ENCODE results near the gene SLC26A1.

SLC26A1 gene, protein sequence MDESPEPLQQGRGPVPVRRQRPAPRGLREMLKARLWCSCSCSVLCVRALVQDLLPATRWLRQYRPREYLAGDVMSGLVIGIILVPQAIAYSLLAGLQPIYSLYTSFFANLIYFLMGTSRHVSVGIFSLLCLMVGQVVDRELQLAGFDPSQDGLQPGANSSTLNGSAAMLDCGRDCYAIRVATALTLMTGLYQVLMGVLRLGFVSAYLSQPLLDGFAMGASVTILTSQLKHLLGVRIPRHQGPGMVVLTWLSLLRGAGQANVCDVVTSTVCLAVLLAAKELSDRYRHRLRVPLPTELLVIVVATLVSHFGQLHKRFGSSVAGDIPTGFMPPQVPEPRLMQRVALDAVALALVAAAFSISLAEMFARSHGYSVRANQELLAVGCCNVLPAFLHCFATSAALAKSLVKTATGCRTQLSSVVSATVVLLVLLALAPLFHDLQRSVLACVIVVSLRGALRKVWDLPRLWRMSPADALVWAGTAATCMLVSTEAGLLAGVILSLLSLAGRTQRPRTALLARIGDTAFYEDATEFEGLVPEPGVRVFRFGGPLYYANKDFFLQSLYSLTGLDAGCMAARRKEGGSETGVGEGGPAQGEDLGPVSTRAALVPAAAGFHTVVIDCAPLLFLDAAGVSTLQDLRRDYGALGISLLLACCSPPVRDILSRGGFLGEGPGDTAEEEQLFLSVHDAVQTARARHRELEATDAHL

GRCh38 chr4:993111-994029 is at the start of gene SLC26A1:
TSS of gene SLC26A1 (minus strand) at chr4:993404. CDS start at chr4:991703, 1,701 bp downstream.
- no peak for FAIRE-seq

GRCh38 chr4:1042352-1043055 is 49.3 kb upstream of the SLC26A1 start:
- FAIRE-seq, result no peak

DNA sequence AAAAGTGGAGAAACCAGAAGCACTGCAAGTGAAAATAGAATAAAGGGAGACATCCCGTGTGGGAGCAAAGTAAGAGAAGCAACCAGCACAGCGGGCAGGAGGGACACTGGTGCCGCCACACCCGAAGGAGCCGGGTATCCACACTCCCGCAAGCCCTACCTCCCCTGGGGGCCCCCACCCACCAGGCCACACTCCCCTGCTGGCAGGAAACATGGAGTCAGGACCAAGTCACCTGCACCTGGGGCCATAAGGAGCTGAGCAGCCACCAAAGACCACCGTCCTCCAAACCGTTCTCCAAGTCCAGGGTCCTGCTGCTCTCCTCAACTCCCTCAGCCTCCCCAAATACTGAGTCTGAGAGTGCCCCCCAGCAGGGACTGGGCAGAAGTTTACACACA is 48.7 kb upstream of the SLC26A1 start:
- FAIRE-seq, result no peak

GRCh38 chr4:1041147-1041935 is 48.1 kb upstream of the SLC26A1 start:
- no peak for FAIRE-seq

DNA sequence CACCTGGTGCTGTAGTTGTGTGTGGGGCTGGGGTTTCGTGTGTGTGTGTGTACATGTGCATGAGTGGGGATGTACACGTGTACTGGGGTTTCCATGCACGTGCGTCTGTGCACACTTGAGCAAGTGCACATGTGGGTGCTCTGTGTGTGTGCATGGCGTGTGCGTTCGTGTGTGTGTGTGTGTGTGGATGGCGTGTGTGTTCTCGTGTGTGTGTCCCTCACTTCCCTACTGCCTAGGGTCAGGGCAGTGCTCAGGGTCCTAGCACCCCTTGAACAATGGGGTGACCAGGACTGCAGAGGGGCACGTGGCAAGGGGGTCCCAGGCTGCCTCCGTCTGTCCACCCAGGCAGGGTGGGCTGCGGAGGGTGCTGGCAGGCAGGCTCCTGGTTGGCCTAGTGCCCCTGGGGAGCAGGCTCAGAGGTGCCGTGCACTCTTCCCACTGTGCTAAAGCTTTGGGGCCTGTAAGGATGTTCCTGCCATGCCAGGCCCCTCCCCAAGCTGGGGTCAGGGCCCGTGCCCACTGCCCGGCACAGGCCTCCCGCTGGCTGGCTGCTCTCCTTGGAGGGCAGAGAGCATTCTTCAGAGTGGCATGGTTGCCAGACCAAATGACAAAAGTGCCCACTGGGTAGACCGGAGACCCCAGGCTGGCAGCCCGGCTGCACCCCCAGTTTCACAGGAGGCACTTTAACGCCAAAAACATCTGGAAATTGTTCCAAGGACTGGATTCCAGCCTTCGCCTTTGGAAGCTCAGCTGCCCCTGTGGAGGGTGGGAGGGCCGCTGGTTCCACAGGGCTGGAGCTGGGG is 47.3 kb upstream of the SLC26A1 start:
- no peak for FAIRE-seq

DNA sequence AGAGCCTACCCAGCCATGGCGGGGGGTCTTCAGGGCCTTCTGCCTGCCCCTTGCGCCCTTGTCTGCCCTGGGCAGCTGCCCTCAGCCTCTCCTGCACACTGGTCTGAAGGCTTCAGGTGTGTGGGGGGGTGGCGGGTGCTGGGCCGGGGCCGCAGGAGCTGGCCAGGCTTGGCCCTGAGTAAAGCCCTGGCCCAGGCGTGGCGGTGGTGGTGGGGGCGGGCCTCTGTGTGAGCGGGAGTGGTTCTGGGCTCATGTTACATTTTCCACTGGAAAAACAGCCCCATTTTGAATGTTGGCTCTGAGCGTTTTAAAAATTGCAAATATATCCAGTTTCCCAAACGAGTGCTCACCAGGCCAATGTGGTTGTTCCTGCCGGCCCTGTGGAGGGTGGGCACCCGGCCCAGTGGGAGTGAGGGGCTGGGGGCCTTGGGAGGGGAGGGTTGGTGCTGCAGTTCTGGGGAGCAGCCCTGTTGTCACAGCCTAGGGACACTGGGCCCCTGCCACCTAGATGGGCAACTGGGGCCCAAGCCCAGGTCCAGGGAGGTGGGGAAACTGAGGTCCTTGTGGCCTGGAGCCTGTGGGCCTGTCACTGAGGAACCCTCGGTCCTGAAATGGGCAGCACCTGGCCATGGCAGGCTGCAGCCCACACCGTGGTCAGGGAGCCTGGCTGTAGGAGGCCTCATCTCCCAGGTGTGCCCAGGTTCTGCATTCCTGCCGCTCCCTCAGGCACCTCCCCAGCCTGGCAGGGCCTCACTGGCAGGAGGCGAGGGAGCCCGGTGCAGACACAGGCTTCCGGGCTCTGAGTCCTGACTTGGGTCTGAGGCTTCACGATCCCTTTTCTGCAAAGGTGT is 46.5 kb upstream of the SLC26A1 start:
- FAIRE-seq, result peak; percentile 62

DNA sequence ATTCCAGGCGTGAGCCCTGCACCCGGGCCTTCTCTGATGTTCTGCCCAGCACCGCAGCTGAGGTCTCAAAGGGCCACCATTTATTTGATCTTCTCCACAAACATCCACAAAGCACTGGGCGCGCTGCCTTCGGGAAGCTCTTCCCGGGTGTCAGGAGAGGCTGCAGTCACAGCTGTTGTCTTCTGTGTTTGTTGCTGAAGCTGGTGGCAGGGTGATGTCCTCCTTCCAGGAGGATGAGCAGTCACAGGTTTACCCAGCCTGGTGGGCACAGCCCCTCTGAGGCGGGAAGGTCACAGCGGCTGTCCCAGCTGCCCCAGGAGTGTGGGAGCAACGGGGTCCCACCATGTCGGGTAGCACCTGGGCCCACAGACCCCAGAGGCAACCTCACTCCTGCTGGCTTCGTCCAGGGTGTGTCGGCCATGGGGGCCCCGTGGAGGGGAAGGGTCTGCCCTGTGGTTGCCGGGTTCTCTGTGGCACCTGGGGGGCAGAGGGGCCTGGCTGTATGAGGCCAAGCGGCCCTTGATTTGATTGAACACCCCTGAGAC is 45.8 kb upstream of the SLC26A1 start:
- no peak for FAIRE-seq

DNA sequence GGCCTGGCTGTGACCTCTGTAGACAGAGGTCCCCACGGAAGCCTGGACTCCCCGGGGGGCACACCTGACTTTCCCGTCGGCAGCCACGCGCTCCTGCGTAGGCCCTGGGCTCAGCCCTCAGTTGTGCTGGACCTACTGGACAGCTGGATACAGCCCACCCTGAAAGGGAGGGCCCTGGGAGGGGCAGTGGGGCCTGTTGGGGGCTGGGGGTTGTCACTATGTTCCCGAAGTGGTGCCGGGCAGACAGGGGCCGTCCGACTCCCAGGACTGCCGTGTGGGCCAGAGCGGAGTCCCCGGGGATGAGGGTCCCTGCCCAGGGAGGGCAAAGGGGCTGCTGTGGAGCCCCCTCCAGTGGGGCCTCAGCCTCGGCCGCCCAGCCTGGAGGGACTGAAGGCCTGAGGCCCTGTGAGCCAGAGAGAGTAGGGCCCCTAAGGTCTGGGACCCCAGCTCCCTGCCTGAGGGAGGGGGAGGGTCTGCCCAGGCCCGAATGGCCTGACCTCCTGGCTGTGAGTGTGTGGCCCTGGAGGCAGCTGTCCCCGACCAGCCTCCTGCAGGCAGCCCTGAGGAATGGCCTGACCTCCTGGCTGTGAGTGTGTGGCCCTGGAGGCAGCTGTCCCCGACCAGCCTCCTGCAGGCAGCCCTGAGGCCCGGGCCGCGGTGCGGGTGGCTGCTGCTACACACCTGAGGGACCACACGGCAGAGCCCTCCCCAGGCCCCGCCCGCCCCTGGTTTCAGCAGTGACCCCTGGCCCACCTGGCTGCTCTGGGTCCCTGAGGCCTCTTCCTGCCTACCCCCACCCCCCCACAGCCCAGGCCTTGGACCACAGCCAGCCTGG is 44.0 kb upstream of the SLC26A1 start:
- FAIRE-seq, result no peak

- no peak for FAIRE-seq
These were observed 42.9 kb upstream of the SLC26A1 start for GRCh38 chr4:1036095-1036494.

- no peak for FAIRE-seq
These were observed 42.3 kb upstream of the SLC26A1 start for GRCh38 chr4:1035510-1035909.

DNA sequence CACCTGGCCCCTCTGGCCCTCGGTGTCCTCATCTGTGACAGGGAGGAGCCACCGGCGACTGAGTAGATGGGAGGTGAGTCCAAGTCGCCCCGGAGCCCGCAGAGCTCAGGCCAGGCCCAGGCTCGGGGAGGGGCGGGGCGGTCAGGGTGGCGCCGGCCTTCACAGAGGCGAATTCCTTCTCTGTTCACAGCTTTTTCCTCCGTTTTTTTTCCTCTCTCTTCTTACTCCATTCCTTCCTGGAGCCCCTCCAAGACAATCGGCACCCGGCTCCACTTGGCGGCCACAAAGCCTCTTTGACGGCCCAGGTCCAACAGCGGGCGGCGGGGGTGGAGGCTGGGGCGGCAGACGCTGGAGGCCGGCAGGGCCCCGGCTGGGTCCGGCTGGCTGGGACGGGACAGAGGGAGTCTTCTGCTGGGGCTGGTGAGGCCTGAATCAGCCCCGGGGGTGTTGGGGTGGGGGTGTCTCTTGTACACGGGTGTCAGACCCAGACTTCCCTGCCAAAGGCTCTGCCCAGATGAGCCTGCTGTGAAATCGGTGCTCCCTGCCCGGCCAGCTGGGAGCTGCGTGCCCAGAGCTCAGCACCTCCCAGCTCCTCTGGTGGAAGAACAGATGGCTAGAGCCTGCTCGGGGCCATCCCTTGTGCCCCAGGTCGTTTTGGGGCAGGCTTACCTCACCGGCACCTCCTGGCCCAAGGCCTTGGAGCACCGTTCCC is 40.8 kb upstream of the SLC26A1 start:
- no peak for FAIRE-seq

DNA sequence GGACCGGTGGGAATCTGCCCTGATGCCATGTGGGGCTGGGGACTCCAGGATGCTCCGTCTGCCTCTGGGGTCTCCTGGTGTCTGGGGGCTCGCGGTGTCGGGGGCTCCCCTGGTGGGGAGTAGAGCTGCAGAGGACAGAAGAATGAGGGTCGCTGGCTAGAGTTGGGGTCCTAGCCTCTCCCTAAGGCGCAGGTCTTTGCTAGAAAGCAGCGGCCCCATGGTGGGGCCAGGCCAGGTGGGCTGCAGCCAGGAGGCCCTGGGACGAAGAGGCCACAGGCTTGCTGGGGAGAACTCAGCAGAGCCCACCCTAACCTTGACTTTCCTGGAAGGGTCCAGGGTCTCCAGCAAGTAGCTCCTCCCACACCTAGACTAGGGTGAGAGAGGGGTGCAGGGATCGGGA is 39.7 kb upstream of the SLC26A1 start:
- FAIRE-seq, result no peak

DNA sequence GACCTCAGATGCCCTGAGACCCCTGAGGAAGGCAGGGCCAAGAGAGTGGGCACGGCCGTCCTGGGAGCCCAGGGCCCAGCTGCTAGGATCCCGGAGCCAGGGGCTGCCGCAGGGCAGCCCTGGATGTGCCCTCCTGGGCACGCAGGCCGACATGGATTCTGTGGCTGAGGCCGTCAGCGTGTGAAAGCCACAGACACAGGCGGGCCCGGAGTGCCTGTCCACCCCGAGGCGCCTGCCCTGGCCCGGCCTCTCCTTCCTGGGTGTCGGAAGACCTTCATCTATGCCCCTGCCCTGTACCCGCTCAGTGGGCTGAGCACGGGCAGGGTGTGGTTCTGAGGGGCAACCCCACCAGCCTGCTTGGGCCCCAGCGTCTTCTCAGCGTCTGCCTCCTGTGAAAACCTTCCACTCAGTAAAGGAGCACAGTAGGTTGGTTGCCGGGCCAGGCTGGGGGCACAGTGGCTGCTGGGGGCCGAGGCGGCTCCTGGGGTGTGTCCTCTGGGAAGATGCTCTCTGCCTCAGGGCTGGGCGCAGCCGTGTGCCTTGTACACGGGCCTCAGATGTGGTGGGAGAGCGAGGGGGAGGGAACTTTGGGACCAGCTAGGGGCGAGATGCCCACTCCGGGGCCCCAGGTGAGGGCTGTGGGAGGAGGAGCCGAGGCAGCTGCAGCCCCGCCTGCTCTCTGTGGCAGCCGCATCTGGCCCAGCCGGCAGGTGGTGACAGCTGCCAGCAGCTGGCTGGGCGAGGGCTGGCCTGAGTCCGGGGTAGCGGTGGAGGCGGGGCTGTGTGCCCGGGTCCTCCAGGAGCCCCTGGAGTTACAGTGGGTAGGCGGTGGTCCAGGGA is 39.0 kb upstream of the SLC26A1 start:
- no peak for FAIRE-seq

DNA sequence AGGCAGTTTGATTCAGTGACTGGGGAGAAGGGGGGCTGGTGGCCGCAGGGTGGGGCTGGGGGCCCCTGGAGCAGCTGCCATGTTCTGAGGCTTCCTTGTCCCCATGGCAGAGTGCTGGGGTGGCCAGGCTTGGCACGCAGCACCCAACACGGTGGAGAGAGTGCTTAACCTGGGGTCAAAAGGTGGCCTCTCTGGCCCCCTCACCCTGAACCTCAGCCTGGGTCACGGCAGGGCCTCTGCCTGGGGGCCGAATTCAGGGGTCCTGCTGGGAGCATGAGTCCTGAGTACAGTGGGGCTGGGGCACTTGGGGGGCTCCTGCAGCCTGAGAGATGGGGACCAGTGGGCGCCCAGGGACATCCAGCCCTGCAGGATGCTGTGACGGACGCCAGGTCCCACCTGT is 38.1 kb upstream of the SLC26A1 start:
- no peak for FAIRE-seq

GRCh38 chr4:1030559-1030958 is 37.4 kb upstream of the SLC26A1 start:
- no peak for FAIRE-seq

DNA sequence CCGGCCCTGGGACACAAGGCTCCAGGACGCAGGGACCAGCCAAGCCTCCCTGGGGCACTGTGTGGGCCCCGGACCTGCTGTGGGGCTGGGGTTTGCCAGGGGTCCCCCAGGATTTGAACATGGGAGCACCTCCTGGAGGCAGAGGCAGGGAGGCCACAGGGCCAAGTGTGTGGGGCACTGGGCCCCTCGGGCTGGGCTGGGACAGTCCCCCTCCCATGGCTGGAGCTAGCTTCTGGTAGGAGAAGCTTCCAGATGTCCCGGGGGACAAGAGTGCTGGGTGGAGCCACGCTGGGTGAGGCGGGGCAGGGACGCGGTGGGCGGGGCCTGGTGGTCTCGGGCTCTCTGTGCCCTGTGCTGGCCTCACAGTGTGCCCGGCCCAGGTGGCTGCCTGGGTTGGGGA is 36.8 kb upstream of the SLC26A1 start:
- no peak for FAIRE-seq

DNA sequence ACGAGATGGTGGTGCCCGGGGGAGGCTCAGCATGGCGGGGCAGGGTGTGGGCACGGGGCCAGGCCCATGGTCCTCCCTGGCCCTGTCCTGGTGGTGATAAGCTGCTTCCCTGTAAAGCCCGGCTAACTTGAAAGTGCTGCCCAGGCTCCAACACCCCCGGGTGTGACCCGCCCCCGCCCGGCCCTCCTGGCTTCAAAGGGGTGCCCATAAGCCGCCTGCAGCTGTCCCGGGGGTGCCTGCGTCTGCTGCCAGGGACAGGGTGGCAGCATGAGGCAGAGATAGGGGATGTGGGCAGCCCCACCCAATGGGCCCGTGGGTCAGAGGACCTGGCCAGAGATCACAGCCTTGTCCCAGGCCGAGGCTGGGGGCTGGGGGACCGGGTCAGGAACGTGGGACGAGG is 36.3 kb upstream of the SLC26A1 start:
- no peak for FAIRE-seq

All from G401.6 (cell line).